Peyer's patch (tissue), 4 donors: Measurements from ENCODE around the gene CNFN. TPM values are rescaled to one million over a fixed set of nuclear protein-coding genes. Genes with fewer than 3 reads are reported as not detected.

Experiments used
- DNase-seq, 3 donors: peaks; one replicate each; pipeline ENCODE4 v3.0.0-alpha.2; 2017 to 2019
- H3K27ac ChIP-seq, 4 donors: fragments of 200-600 bp; sonication (generic); one replicate each; pipeline ENCODE4 v1.5.1; 2016 to 2019
- H3K27me3 ChIP-seq, 2 donors: fragments of 200-600 bp; sonication (generic); one replicate each; pipeline ENCODE4 v1.5.1; 2019
- H3K36me3 ChIP-seq, 3 donors: fragments of 200-600 bp; sonication (generic); one replicate each; pipeline ENCODE4 v1.5.1; 2016 to 2019
- H3K4me1 ChIP-seq, 4 donors: fragments of 200-600 bp; sonication (generic); one replicate each; pipeline ENCODE4 v1.5.1; 2016 to 2019
- H3K4me3 ChIP-seq, 4 donors: fragments of 200-600 bp; sonication (generic); 1 replicate in 3 of 4; 2 replicates in 1 of 4; pipeline ENCODE4 v1.5.1; 2016 to 2019; ENCODE audit warnings: mild to moderate bottlenecking in 1 of 4
- H3K9me3 ChIP-seq, 4 donors: fragments of 200-600 bp; sonication (generic); one replicate each; pipeline ENCODE4 v1.5.1; 2016 to 2019; ENCODE audit warnings: mild to moderate bottlenecking in 1 of 4
- CTCF ChIP-seq, 6 experiments: fragments of 450-650 bp in 4 of 6; fragments of 200-600 bp in 2 of 6; sonication (generic) in 1 of 6; IDR thresholded peaks; one replicate each; pipeline ENCODE4 v1.5.1; 2017 to 2019; ENCODE audit warnings: antibody characterized with exemption in 6 of 6, mild to moderate bottlenecking in 3 of 6, moderate library complexity in 1 of 6
- POLR2A ChIP-seq, 2 donors: fragments of 450-650 bp; IDR thresholded peaks; one replicate each; pipeline ENCODE4 v1.5.1; 2017; ENCODE audit warnings: antibody characterized with exemption in 2 of 2, mild to moderate bottlenecking in 2 of 2, moderate library complexity in 2 of 2
- total RNA-seq, 4 donors: library from RNA; depleted of rRNA; stranded (reverse); fragments of >200 nt; gene quantifications; one replicate each; pipeline ENCODE4 v1.1.0, GENCODE V29; 2016

Gene CNFN
- total RNA-seq, 4 donors from 2014 or later, result 3.8 TPM; not detected in 3

- no peaks in the 10 kb centered on the region for H3K36me3 ChIP-seq
- TF ChIP-seq CTCF (IDR thresholded peaks at IDR 0.05) (no peak), POLR2A (IDR thresholded peaks at IDR 0.05) (no peak)
These were observed 38.6 kb upstream of the CNFN start for GRCh38 chr19:42428676-42429075.

GRCh38 chr19:42427313-42427712 is 37.2 kb upstream of the CNFN start, which contains the start of gene LIPE:
Gene LIPE, minus strand, starts transcription at chr19:42427388. Its CDS starts 239 bp downstream, at chr19:42427149.
- DNase-seq, result no peak
- Histone ChIP-seq H3K36me3 (no peaks in the 10 kb centered on the region), H3K4me1 (peaks cover 0 to 15% (median 8%) of the 10 kb centered on the region in 4 donors), H3K27me3 (no peaks in the 10 kb centered on the region), H3K27ac (no peak within 1 kb of the TSS), H3K4me3 (no peak within 1 kb of the TSS), H3K9me3 (no peaks in the 10 kb centered on the region)
- TF ChIP-seq POLR2A (IDR thresholded peaks at IDR 0.05) (no peak), CTCF (IDR thresholded peaks at IDR 0.05) (no peak)

More at GRCh38 chr19:42428676-42429075, 38.6 kb upstream of the CNFN start:
- H3K4me1 ChIP-seq, result peaks cover 0 to 8% (median 5%) of the 10 kb centered on the region in 4 donors
- H3K9me3 ChIP-seq, result no peaks in the 10 kb centered on the region
- no peak overlapping the region for H3K4me3 ChIP-seq
- no peak for DNase-seq
- no peak overlapping the region for H3K27ac ChIP-seq
- H3K27me3 ChIP-seq, result no peaks in the 10 kb centered on the region

- no peaks in the 10 kb centered on the region for H3K27me3 ChIP-seq
- no peaks in the 10 kb centered on the region for H3K9me3 ChIP-seq
- peaks cover 0 to 19% (median 14%) of the 10 kb centered on the region in 4 donors for H3K4me1 ChIP-seq
- no peak for DNase-seq
- no peak overlapping the region for H3K27ac ChIP-seq
- H3K36me3 ChIP-seq, result no peaks in the 10 kb centered on the region
- TF ChIP-seq CTCF (IDR thresholded peaks at IDR 0.05) (no peak), POLR2A (IDR thresholded peaks at IDR 0.05) (no peak)
- H3K4me3 ChIP-seq, result no peak overlapping the region
These were observed 36.5 kb upstream of the CNFN start for GRCh38 chr19:42426643-42427042.

- Histone ChIP-seq H3K27me3 (no peaks in the 10 kb centered on the region), H3K4me3 (no peak overlapping the region), H3K36me3 (no peaks in the 10 kb centered on the region), H3K4me1 (peaks cover 0 to 31% (median 14%) of the 10 kb centered on the region in 4 donors), H3K9me3 (no peaks in the 10 kb centered on the region), H3K27ac (no peak overlapping the region)
- TF ChIP-seq POLR2A (IDR thresholded peaks at IDR 0.05) (no peak), CTCF (IDR thresholded peaks at IDR 0.05) (peak in 2 of 6 experiments; percentile 8 to 32)
- no peak for DNase-seq
These were observed 34.6 kb upstream of the CNFN start for GRCh38 chr19:42424712-42425131.

- no peaks in the 10 kb centered on the region for H3K9me3 ChIP-seq
- no peaks in the 10 kb centered on the region for H3K27me3 ChIP-seq
- peak overlapping the region in 2 of 4 donors; percentile 72 to 83 for H3K27ac ChIP-seq
- H3K36me3 ChIP-seq, result no peaks in the 10 kb centered on the region
- peak overlapping the region in 3 of 4 donors; percentile 67 to 92 (median 74) for H3K4me3 ChIP-seq
- no peak for TF ChIP-seq CTCF (IDR thresholded peaks at IDR 0.05)
- no peak for TF ChIP-seq POLR2A (IDR thresholded peaks at IDR 0.05)
- peaks cover 0 to 35% (median 14%) of the 10 kb centered on the region in 4 donors for H3K4me1 ChIP-seq
- no peak for DNase-seq
These were observed 34.2 kb upstream of the CNFN start for GRCh38 chr19:42424345-42424707.
